Measurements from ENCODE around the gene SLC39A13. TPM values are rescaled to one million over a fixed set of nuclear protein-coding genes. Genes with fewer than 3 reads are reported as not detected.

The SLC39A13 gene
- total and polyA plus RNA-seq, 2 of the 13 experiments (the other 11 are each of a cell fraction or from before 2014, with no cell fraction given) = 15.3 to 30.5 TPM

DNA sequence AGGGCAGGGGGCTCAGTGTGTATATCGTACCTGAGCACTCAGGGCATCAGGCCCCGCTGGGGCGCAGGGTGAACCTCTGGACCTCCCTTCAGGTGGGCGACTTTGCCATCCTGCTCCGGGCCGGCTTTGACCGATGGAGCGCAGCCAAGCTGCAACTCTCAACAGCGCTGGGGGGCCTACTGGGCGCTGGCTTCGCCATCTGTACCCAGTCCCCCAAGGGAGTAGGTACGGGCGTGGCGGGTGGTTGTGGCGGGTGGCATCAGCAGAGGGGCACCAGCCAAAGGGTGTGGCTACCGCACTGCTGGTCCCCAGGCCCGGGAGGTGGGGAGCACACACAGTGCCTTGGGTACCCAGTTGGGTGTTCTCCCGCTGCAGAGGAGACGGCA is 6.3 kb downstream of the SLC39A13 start:
- TF ChIP-seq ZSCAN12 (CRISPR knock-in tag; IDR thresholded peaks at IDR 0.05) = no peak
- peak; percentile 34; the same call in 1 of the 2 replicates for TF ChIP-seq RBFOX2 (IDR thresholded peaks at IDR 0.05; ENCODE audit: low read depth, low read length)
- no peak for TF ChIP-seq ZBTB26 (CRISPR knock-in tag; IDR thresholded peaks at IDR 0.05; ENCODE audit: borderline replicate concordance)
- TF ChIP-seq, protein P1, sequence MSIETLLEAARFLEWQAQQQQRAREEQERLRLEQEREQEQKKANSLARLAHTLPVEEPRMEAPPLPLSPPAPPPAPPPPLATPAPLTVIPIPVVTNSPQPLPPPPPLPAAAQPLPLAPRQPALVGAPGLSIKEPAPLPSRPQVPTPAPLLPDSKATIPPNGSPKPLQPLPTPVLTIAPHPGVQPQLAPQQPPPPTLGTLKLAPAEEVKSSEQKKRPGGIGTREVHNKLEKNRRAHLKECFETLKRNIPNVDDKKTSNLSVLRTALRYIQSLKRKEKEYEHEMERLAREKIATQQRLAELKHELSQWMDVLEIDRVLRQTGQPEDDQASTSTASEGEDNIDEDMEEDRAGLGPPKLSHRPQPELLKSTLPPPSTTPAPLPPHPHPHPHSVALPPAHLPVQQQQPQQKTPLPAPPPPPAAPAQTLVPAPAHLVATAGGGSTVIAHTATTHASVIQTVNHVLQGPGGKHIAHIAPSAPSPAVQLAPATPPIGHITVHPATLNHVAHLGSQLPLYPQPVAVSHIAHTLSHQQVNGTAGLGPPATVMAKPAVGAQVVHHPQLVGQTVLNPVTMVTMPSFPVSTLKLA (IDR thresholded peaks at IDR 0.05) = no peak
- ChIA-PET POLR2A (interaction anchor here (0.7 kb wide), 1 partner anchor 23 kb away, joined by 5 read pairs; no protein-coding TSS in a partner anchor), CTCF (ENCODE audit: low intra/inter-chr PET ratio, low total read pairs) (no interaction called here)
- WGBS (ENCODE audit: low lambda C conversion rate) = 93% methylated on average over 3 of the region's 19 CpGs
- no peak overlapping the region for H2AFZ ChIP-seq (ENCODE audit: low read length)
- DNase-seq (ENCODE audit: low spot score) (no peak), ATAC-seq (peak; percentile 1), FAIRE-seq (no peak)
- H3K4me2 ChIP-seq (ENCODE audit: low read depth, low read length) = no peak overlapping the region
- peaks cover 7% of the 10 kb centered on the region for H3K4me1 ChIP-seq (ENCODE audit: insufficient read depth, low read length)
- H3K4me3 ChIP-seq (replicated peaks in 1 of 3; ENCODE audit: insufficient read depth in 1 of 3, low read depth in 2 of 3, low read length in 3 of 3) = no peak overlapping the region
- H3K9me3 ChIP-seq (ENCODE audit: low read length) = no peaks in the 10 kb centered on the region
- H3K36me3 ChIP-seq (replicated peaks in 1 of 2; ENCODE audit: control insufficient read depth in 1 of 2, insufficient read depth in 2 of 2, low read length in 2 of 2) = peaks cover 19 to 21% of the 10 kb centered on the region in 2 experiments; a peak in 4 of 5 replicates
- H3K27ac ChIP-seq (ENCODE audit: extremely low read length, insufficient read depth, low read length) = no peak overlapping the region
- BruUV-seq (replicated peaks) = no TSS peak
- no peaks in the 10 kb centered on the region for H3K79me2 ChIP-seq (ENCODE audit: insufficient read depth, low read length)
- no peaks in the 10 kb centered on the region for H3K27me3 ChIP-seq (ENCODE audit: control insufficient read depth in 1 of 2, insufficient read depth in 2 of 2, low read length in 2 of 2)
- in situ Hi-C loops (cut with HindIII; ENCODE audit: extremely low pct_ligation_motif_present, low pct_unique_long_range_greater_than_20kb) = no loop called here
- intact Hi-C loops (cut with micrococcal nuclease; ENCODE audit: unreplicated experiment) = no loop called here
- H4K20me1 ChIP-seq (ENCODE audit: insufficient read depth, low read length) = no peaks in the 10 kb centered on the region
- no peak overlapping the region for H3K9ac ChIP-seq (ENCODE audit: insufficient read depth, low read depth, low read length)
